CD4-positive, alpha-beta memory T cell (primary cell): ENCODE data around the gene COL19A1. TPM values are rescaled to one million over a fixed set of nuclear protein-coding genes. Genes with fewer than 3 reads are reported as not detected.

Experiments
- CTCF ChIA-PET: fragments of 350-600 bp; sonication (Branson Sonifier 250); formaldehyde crosslinking; loops from one replicate; lab custom pipeline; 2021; ENCODE audit warnings: inconsistent platforms; ENCODE audit not compliant: partially characterized antibody; lab: Charles Lee
- POLR2A ChIA-PET: fragments of 350-600 bp; sonication (Branson Sonifier 250); formaldehyde crosslinking; loops from one replicate; lab custom pipeline; 2021; ENCODE audit not compliant: partially characterized antibody; lab: Charles Lee
- DNase-seq, 5 donors: peaks; one replicate each; pipeline versions ENCODE4 v3.0.0 to v3.0.0-alpha.2; 2020 to 2022; ENCODE audit warnings: mixed read lengths in 1 of 5
- H3K27ac ChIP-seq: one replicate; pipeline ENCODE4 v1.7.0; 2013; ENCODE audit warnings: low read depth, low read length
- H3K27me3 ChIP-seq: 2 replicates; pipeline ENCODE4 v1.7.0; 2013; ENCODE audit warnings: mild to moderate bottlenecking, low read length, moderate library complexity; ENCODE audit not compliant: insufficient read depth
- H3K36me3 ChIP-seq: 2 replicates; pipeline ENCODE4 v1.7.0; 2013; ENCODE audit warnings: mild to moderate bottlenecking, low read length, moderate library complexity; ENCODE audit not compliant: insufficient read depth
- H3K4me1 ChIP-seq: 2 replicates; pipeline ENCODE4 v1.7.0; 2013; ENCODE audit warnings: mild to moderate bottlenecking, low read length, moderate library complexity; ENCODE audit not compliant: insufficient read depth
- H3K4me3 ChIP-seq, 2 donors: one replicate each; pipeline ENCODE4 v1.7.0; 2013; ENCODE audit warnings: low read length in 2 of 2, mild to moderate bottlenecking in 1 of 2
- H3K9me3 ChIP-seq, 2 donors: one replicate each; pipeline ENCODE4 v1.7.0; 2013; ENCODE audit warnings: low read length in 2 of 2, control low read depth in 1 of 2; ENCODE audit not compliant: control insufficient read depth in 1 of 2
- H3K27ac Mint-ChIP-seq, 7 donors: one replicate each; pipeline ENCODE4 v1.8.0; 2020 to 2021; ENCODE audit warnings: mixed read lengths in 7 of 7, mild to moderate bottlenecking in 6 of 7, inconsistent platforms in 3 of 7, moderate library complexity in 3 of 7
- H3K27me3 Mint-ChIP-seq, 2 donors: one replicate each; pipeline ENCODE4 v1.8.0; 2020 to 2021; ENCODE audit warnings: mixed read lengths in 2 of 2
- H3K36me3 Mint-ChIP-seq, 2 donors: one replicate each; pipeline ENCODE4 v1.8.0; 2020 to 2021; ENCODE audit warnings: mixed read lengths in 2 of 2, inconsistent platforms in 1 of 2, mild to moderate bottlenecking in 1 of 2
- H3K4me1 Mint-ChIP-seq, 4 donors: one replicate each; pipeline ENCODE4 v1.8.0; 2020 to 2021; ENCODE audit warnings: mixed read lengths in 4 of 4, mild to moderate bottlenecking in 1 of 4
- H3K4me3 Mint-ChIP-seq, 8 donors: one replicate each; pipeline ENCODE4 v1.8.0; 2020 to 2021; ENCODE audit warnings: mixed read lengths in 8 of 8, mild to moderate bottlenecking in 7 of 8, moderate library complexity in 6 of 8, inconsistent platforms in 3 of 8
- H3K9me3 Mint-ChIP-seq, 8 donors: one replicate each; pipeline ENCODE4 v1.8.0; 2020 to 2021; ENCODE audit warnings: mixed read lengths in 8 of 8, mild to moderate bottlenecking in 5 of 8, inconsistent platforms in 3 of 8, moderate library complexity in 1 of 8
- intact Hi-C: fragments of 100-400 bp; cut with micrococcal nuclease; formaldehyde crosslinking; loops from one replicate; pipeline ENCODE4 v1.15.1; 2023
- polyA plus RNA-seq, 2 donors: library from polyadenylated mRNA; unstranded; fragments of 300-500 nt; fragmentation: Illumina TruSeq; gene quantifications; one replicate each; pipeline ENCODE4 v1.2.3, GENCODE V29; 2021
- total RNA-seq, 2 experiments: library from RNA; stranded (reverse); gene quantifications; one replicate each; pipeline ENCODE4 v1.2.3, GENCODE V29; 2021

COL19A1 gene
- total and polyA plus RNA-seq, 4 experiments from 2014 or later, result 0.02 TPM; not detected in 3

DNA sequence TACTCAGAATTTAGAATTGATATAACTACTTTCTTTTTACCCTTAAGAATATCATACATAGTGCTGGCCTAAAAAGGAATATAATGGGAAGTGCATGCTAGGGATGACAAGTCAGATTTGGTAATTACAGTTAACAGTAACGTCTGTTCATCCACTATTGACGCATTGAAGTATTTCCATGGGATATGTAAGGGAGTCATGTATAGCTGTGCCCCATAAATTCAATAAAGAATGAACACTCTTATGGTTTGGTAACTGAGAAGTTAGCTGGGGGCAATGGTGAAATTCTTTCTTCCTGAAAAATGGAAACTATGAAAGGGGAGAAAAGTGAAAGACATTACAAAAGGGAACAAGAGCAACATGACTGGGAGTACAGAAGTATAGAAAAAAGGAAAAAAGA, 2.6 kb upstream of the COL19A1 start:
- POLR2A ChIA-PET, result no interaction called here
- Mint-ChIP-seq H3K27ac (peak overlapping the region in 1 of 7 donors; percentile 57), H3K36me3 (peaks cover 0 to 2% of the 10 kb centered on the region in 2 donors), H3K4me3 (no peak overlapping the region), H3K4me1 (peaks cover 11 to 23% (median 18%) of the 10 kb centered on the region in 4 donors), H3K9me3 (peaks cover 0 to 10% (median 4%) of the 10 kb centered on the region in 8 donors), H3K27me3 (peaks cover 3 to 4% of the 10 kb centered on the region in 2 donors)
- no peak overlapping the region for H3K27ac ChIP-seq
- H3K9me3 ChIP-seq, result no peaks in the 10 kb centered on the region
- peaks cover 14% of the 10 kb centered on the region for H3K4me1 ChIP-seq
- CTCF ChIA-PET, result no interaction called here
- H3K4me3 ChIP-seq, result no peak overlapping the region
- peaks cover 8% of the 10 kb centered on the region for H3K27me3 ChIP-seq
- intact Hi-C loops, result no loop called here
- H3K36me3 ChIP-seq, result no peaks in the 10 kb centered on the region
- no peak for DNase-seq

GRCh38 chr6:69865126-69865525, 1.2 kb upstream of the COL19A1 start:
- Mint-ChIP-seq H3K9me3 (peaks cover 0 to under 1% (median 0%) of the 10 kb centered on the region in 8 donors), H3K36me3 (peaks cover 0 to 2% of the 10 kb centered on the region in 2 donors), H3K4me1 (peaks cover 11 to 23% (median 18%) of the 10 kb centered on the region in 4 donors), H3K27ac (no peak overlapping the region), H3K27me3 (peaks cover 6 to 8% of the 10 kb centered on the region in 2 donors), H3K4me3 (peak overlapping the region in 1 of 8 donors; percentile 17)
- Histone ChIP-seq H3K4me3 (no peak overlapping the region), H3K4me1 (peaks cover 14% of the 10 kb centered on the region), H3K9me3 (no peaks in the 10 kb centered on the region), H3K27ac (no peak overlapping the region), H3K36me3 (no peaks in the 10 kb centered on the region), H3K27me3 (peaks cover 9% of the 10 kb centered on the region)
- DNase-seq, result no peak
- intact Hi-C loops, result no loop called here
- ChIA-PET CTCF (interaction anchor here (1.2 to 3.1 kb wide), 4 partner anchors 21 to 87 kb away, joined by 3 to 12 read pairs (median 3); partner anchors contain the start of gene LMBRD1), POLR2A (interaction anchor here (1.3 kb wide), 1 partner anchor 68 kb away, joined by 4 read pairs; the partner anchor contains the start of gene LMBRD1)

- Histone ChIP-seq H3K36me3 (no peaks in the 10 kb centered on the region), H3K27me3 (peaks cover 9% of the 10 kb centered on the region), H3K4me1 (peaks cover 14% of the 10 kb centered on the region), H3K27ac (peak overlapping the region; percentile 24), H3K4me3 (peak overlapping the region; percentile 29 to 37), H3K9me3 (no peaks in the 10 kb centered on the region)
- ChIA-PET CTCF (interaction anchor here (0.9 to 3.1 kb wide), 7 partner anchors 8 to 133 kb away, joined by 3 to 12 read pairs (median 4); partner anchors contain the start of gene LMBRD1), POLR2A (interaction anchor here (1.0 to 2.1 kb wide), 4 partner anchors 26 to 70 kb away, joined by 3 to 20 read pairs (median 4); partner anchors contain the start of gene LMBRD1)
- Mint-ChIP-seq H3K9me3 (no peaks in the 10 kb centered on the region), H3K4me3 (peak overlapping the region; percentile 83 to 97 (median 92)), H3K27ac (peak overlapping the region; percentile 43 to 90 (median 71)), H3K36me3 (peaks cover 0 to 2% of the 10 kb centered on the region in 2 donors), H3K4me1 (peaks cover 11 to 23% (median 18%) of the 10 kb centered on the region in 4 donors), H3K27me3 (peaks cover 8 to 13% of the 10 kb centered on the region in 2 donors)
- peak; percentile 54 to 62 (median 58) for DNase-seq
- intact Hi-C loops, result loop anchor here (1.0 to 2.0 kb wide), 4 partner anchors 32 to 134 kb away; no protein-coding TSS in a partner anchor
Measured at GRCh38 chr6:69866770-69867638, 648 bp downstream of the COL19A1 start.

DNA sequence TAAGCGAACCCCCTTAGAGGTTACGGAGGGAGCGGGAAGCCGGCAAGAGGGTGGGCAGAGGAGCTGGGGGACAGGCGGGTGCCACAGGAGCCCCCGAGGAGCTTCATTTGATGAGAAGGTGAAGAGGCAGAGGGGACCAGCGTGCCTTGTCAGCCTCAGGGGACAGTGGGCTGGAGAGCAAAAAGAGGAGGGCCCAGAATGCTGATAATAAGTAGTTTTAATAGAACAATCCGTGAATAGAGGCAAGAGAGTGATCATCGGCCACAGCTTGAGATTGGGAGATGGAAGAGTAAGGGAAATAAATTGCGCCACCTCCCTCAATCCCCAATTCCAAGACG, 1.3 kb downstream of the COL19A1 start:
- Mint-ChIP-seq H3K27me3 (peaks cover 8 to 13% of the 10 kb centered on the region in 2 donors), H3K4me3 (peak overlapping the region; percentile 77 to 89 (median 82)), H3K9me3 (no peaks in the 10 kb centered on the region), H3K27ac (peak overlapping the region in 3 of 7 donors; percentile 18 to 43 (median 28)), H3K36me3 (peaks cover 0 to 2% of the 10 kb centered on the region in 2 donors), H3K4me1 (peaks cover 11 to 23% (median 18%) of the 10 kb centered on the region in 4 donors)
- H3K27me3 ChIP-seq, result peaks cover 9% of the 10 kb centered on the region
- H3K9me3 ChIP-seq, result no peaks in the 10 kb centered on the region
- H3K27ac ChIP-seq, result peak overlapping the region; percentile 24
- DNase-seq, result no peak
- H3K4me3 ChIP-seq, result peak overlapping the region; percentile 29 to 37
- peaks cover 14% of the 10 kb centered on the region for H3K4me1 ChIP-seq
- intact Hi-C loops, result loop anchor here (1.0 to 2.0 kb wide), 4 partner anchors 33 to 135 kb away; no protein-coding TSS in a partner anchor
- H3K36me3 ChIP-seq, result no peaks in the 10 kb centered on the region
- POLR2A ChIA-PET, result interaction anchor here (1.0 to 2.1 kb wide), 4 partner anchors 25 to 71 kb away, joined by 3 to 20 read pairs (median 4); partner anchors contain the start of gene LMBRD1
- CTCF ChIA-PET, result interaction anchor here (0.9 to 3.1 kb wide), 6 partner anchors 8 to 86 kb away, joined by 3 to 12 read pairs (median 4); partner anchors contain the start of gene LMBRD1

- peaks cover 11 to 23% (median 18%) of the 10 kb centered on the region in 4 donors for H3K4me1 Mint-ChIP-seq
- peak overlapping the region in 2 of 7 donors; percentile 23 to 62 for H3K27ac Mint-ChIP-seq
- POLR2A ChIA-PET, result interaction anchor here (0.9 kb wide), 1 partner anchor 72 kb away, joined by 3 read pairs; the partner anchor contains the start of gene LMBRD1
- H3K4me1 ChIP-seq, result peaks cover 14% of the 10 kb centered on the region
- peaks cover 14 to 19% of the 10 kb centered on the region in 2 donors for H3K27me3 Mint-ChIP-seq
- no peaks in the 10 kb centered on the region for H3K9me3 ChIP-seq
- intact Hi-C loops, result no loop called here
- CTCF ChIA-PET, result no interaction called here
- H3K36me3 Mint-ChIP-seq, result peaks cover 0 to 2% of the 10 kb centered on the region in 2 donors
- H3K9me3 Mint-ChIP-seq, result no peaks in the 10 kb centered on the region
- no peak for DNase-seq
- no peaks in the 10 kb centered on the region for H3K36me3 ChIP-seq
- peak overlapping the region; percentile 77 to 89 (median 82) for H3K4me3 Mint-ChIP-seq
- peaks cover 9% of the 10 kb centered on the region for H3K27me3 ChIP-seq
- no peak overlapping the region for H3K27ac ChIP-seq
- H3K4me3 ChIP-seq, result no peak overlapping the region
Measured at GRCh38 chr6:69868252-69868804, 2.0 kb downstream of the COL19A1 start.

DNA sequence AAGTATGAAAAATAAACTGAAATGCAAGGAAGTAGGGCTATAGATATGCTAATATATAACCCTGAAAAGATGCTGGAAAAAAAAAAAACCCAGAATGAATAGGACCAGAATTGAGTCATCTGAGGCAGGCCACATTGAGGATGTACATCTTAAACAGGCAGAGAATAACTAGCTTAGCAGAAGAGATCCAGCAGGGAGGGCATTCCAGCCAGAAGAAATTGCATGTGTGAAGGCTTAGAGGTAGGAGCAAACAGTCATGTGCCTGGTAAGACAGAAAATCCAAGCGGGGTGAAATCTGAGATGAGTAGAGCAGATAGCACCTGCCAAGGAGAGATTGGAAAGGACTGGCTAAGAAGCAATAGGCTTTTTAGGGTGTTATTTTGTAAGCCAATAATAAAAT, 2.6 kb downstream of the COL19A1 start:
- ChIA-PET POLR2A (interaction anchor here (0.9 kb wide), 1 partner anchor 73 kb away, joined by 3 read pairs; the partner anchor contains the start of gene LMBRD1), CTCF (no interaction called here)
- Mint-ChIP-seq H3K27me3 (peaks cover 12 to 23% of the 10 kb centered on the region in 2 donors), H3K9me3 (no peaks in the 10 kb centered on the region), H3K27ac (no peak overlapping the region), H3K4me3 (no peak overlapping the region), H3K4me1 (peaks cover 11 to 23% (median 18%) of the 10 kb centered on the region in 4 donors), H3K36me3 (peaks cover 0 to 2% of the 10 kb centered on the region in 2 donors)
- no peak for DNase-seq
- Histone ChIP-seq H3K27ac (no peak overlapping the region), H3K27me3 (peaks cover 9% of the 10 kb centered on the region), H3K4me1 (peaks cover 14% of the 10 kb centered on the region), H3K36me3 (no peaks in the 10 kb centered on the region), H3K9me3 (no peaks in the 10 kb centered on the region), H3K4me3 (no peak overlapping the region)
- intact Hi-C loops, result no loop called here
